CD14-positive monocyte (primary cell): Measurements from ENCODE around the gene TMCO4. TPM values are rescaled to one million over a fixed set of nuclear protein-coding genes. Genes with fewer than 3 reads are reported as not detected.

ENCODE experiments used
- DNase-seq, 3 donors: peaks; one replicate each; pipeline ENCODE4 v3.0.0-alpha.2; 2011 to 2022
- H2AFZ ChIP-seq: 2 replicates; pipeline ENCODE4 v1.6.0; 2012; ENCODE audit warnings: mild to moderate bottlenecking, low read depth, low read length, inconsistent platforms; ENCODE audit not compliant: insufficient read depth, poor library complexity, severe bottlenecking
- H3K27ac ChIP-seq, 2 donors: 1 replicate in 1 of 2; 2 replicates in 1 of 2; pipeline ENCODE4 v1.5.1; 2012 to 2013; ENCODE audit warnings: low read length in 2 of 2, control low read depth in 1 of 2, inconsistent platforms in 1 of 2, low read depth in 1 of 2, mild to moderate bottlenecking in 1 of 2
- H3K27me3 ChIP-seq, 2 donors: one replicate each; pipeline versions ENCODE4 v1.6.0 to v1.6.1; 2011 to 2013; ENCODE audit warnings: low read length in 2 of 2; ENCODE audit not compliant: control insufficient read depth in 2 of 2, insufficient read depth in 2 of 2
- H3K36me3 ChIP-seq, 2 donors: replicated peaks in 1 of 2; 1 replicate in 1 of 2; 2 replicates in 1 of 2; pipeline versions ENCODE4 v1.5.1 to v1.6.1; 2012 to 2013; ENCODE audit warnings: low read length in 2 of 2, control low read depth in 1 of 2, inconsistent platforms in 1 of 2, mild to moderate bottlenecking in 1 of 2; ENCODE audit not compliant: insufficient read depth in 2 of 2, control insufficient read depth in 1 of 2
- H3K4me1 ChIP-seq, 2 donors: 1 replicate in 1 of 2; 2 replicates in 1 of 2; pipeline versions ENCODE4 v1.5.1 to v1.6.1; 2012 to 2013; ENCODE audit warnings: low read length in 2 of 2, control low read depth in 1 of 2, inconsistent platforms in 1 of 2, mild to moderate bottlenecking in 1 of 2, moderate library complexity in 1 of 2; ENCODE audit not compliant: insufficient read depth in 2 of 2, control insufficient read depth in 1 of 2
- H3K4me2 ChIP-seq: replicated peaks from 2 replicates; pipeline ENCODE3; 2012; ENCODE audit warnings: low read length, moderate library complexity, mild to moderate bottlenecking; ENCODE audit not compliant: poor library complexity, severe bottlenecking; ENCODE audit errors: extremely low read depth
- H3K4me3 ChIP-seq, 3 experiments: fragments of 200-600 bp in 1 of 3; sonication (generic) in 1 of 3; replicated peaks in 1 of 3; 1 replicate in 2 of 3; 2 replicates in 1 of 3; pipeline ENCODE4 v1.5.1; 2011 to 2013; ENCODE audit warnings: low read length in 3 of 3, mild to moderate bottlenecking in 3 of 3, control low read depth in 2 of 3, low read depth in 2 of 3, inconsistent platforms in 1 of 3, moderate library complexity in 1 of 3
- H3K79me2 ChIP-seq: 2 replicates; pipeline ENCODE4 v1.6.0; 2012; ENCODE audit warnings: mild to moderate bottlenecking, control low read depth, inconsistent platforms, low read length, moderate library complexity; ENCODE audit not compliant: insufficient read depth
- H3K9ac ChIP-seq: 2 replicates; pipeline ENCODE4 v1.6.0; 2017; ENCODE audit warnings: low read length, mild to moderate bottlenecking; ENCODE audit not compliant: insufficient read depth, poor library complexity, severe bottlenecking
- H3K9me3 ChIP-seq, 2 donors: replicated peaks in 1 of 2; 1 replicate in 1 of 2; 2 replicates in 1 of 2; pipeline versions ENCODE4 v1.5.1 to v1.6.1; 2012 to 2013; ENCODE audit warnings: low read length in 2 of 2, control low read depth in 1 of 2; ENCODE audit not compliant: control insufficient read depth in 1 of 2, insufficient read depth in 1 of 2
- H4K20me1 ChIP-seq: 2 replicates; pipeline ENCODE4 v1.6.0; 2012; ENCODE audit warnings: mild to moderate bottlenecking, low read length, control low read depth, moderate library complexity; ENCODE audit not compliant: insufficient read depth
- H3K27ac Mint-ChIP-seq, 7 donors: one replicate each; pipeline ENCODE4 v1.8.0; 2020; ENCODE audit warnings: mild to moderate bottlenecking in 7 of 7, mixed read lengths in 7 of 7, moderate library complexity in 6 of 7, inconsistent platforms in 2 of 7
- H3K27me3 Mint-ChIP-seq, 3 donors: one replicate each; pipeline ENCODE4 v1.8.0; 2021 to 2022; ENCODE audit warnings: low read depth in 3 of 3, mild to moderate bottlenecking in 3 of 3, mixed read lengths in 3 of 3, moderate library complexity in 3 of 3, inconsistent platforms in 1 of 3
- H3K36me3 Mint-ChIP-seq, 2 donors: one replicate each; pipeline ENCODE4 v1.8.0; 2020; ENCODE audit warnings: mixed read lengths in 2 of 2, inconsistent platforms in 1 of 2, mild to moderate bottlenecking in 1 of 2
- H3K4me1 Mint-ChIP-seq: one replicate; pipeline ENCODE4 v1.8.0; 2020; ENCODE audit warnings: mild to moderate bottlenecking, mixed read lengths
- H3K4me3 Mint-ChIP-seq, 2 donors: one replicate each; pipeline ENCODE4 v1.8.0; 2020; ENCODE audit warnings: mild to moderate bottlenecking in 2 of 2, mixed read lengths in 2 of 2, moderate library complexity in 1 of 2
- H3K9me3 Mint-ChIP-seq, 7 donors: one replicate each; pipeline ENCODE4 v1.8.0; 2020 to 2022; ENCODE audit warnings: mixed read lengths in 7 of 7, mild to moderate bottlenecking in 6 of 7, moderate library complexity in 6 of 7, inconsistent platforms in 2 of 7
- WGBS: methylation state at CpG from one replicate; pipeline ENCODE4 v1.1.5; 2013; ENCODE audit warnings: missing lambda C conversion rate; ENCODE audit not compliant: insufficient coverage; 5-methylcytosine and 5-hydroxymethylcytosine counted together
- intact Hi-C, 2 donors: fragments of 100-400 bp; cut with micrococcal nuclease; formaldehyde crosslinking; loops; one replicate each; pipeline versions ENCODE4 v1.15.0 to v1.15.1; 2023
- polyA plus RNA-seq, 3 donors: library from polyadenylated mRNA; depleted of rRNA in 1 of 3; unstranded in 2 of 3; stranded (reverse) in 1 of 3; fragments of 300-500 nt in 2 of 3; fragments of >200 nt in 1 of 3; fragmentation: Illumina TruSeq in 2 of 3; gene quantifications; 1 replicate in 2 of 3; 2 replicates in 1 of 3; pipeline ENCODE4 v1.2.3, GENCODE V29; 2012 to 2021
- TF ChIP-seq, protein P1 (sequence below): fragments of 200-600 bp; IDR thresholded peaks from one replicate; pipeline ENCODE4 v1.8.0; 2022; ENCODE audit warnings: antibody characterized with exemption, mild to moderate bottlenecking

Gene TMCO4
- polyA plus RNA-seq, 3 donors: 6.9 to 10.1 (median 7.9) TPM

DNA sequence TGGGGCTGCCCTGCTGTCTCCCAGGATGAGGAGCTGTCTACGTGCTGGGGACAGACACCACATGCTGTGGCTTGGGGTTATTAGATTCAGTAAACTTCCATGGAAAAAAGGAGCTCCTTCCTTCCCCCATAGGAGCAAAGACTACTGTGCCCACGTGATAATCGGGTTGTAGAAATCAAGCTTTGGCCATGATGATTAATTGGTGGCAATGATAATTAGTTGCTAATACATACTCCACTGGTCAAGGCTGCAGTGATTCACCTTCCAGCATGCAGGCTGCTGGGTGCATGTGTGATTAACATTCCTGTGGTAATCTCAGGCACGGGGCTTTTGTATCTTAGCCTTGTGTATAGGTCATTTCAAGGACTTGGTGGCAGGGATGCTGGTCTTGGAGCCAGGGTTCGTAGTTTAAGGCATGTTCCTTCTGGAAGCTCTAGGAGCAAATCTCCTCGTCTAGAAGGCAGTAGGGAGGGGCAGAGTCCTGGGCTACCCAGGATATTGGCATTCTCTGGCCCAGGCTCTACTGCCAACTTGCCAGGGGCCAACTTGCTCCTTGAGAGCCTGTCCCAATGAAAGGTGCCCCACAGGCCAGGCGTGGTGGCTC, 41.4 kb downstream of the TMCO4 start:
- intact Hi-C loops: no loop called here
- H2AFZ ChIP-seq: no peak overlapping the region
- H3K36me3 ChIP-seq: peaks cover 12 to 24% of the 10 kb centered on the region in 2 donors
- no peaks in the 10 kb centered on the region for H3K9me3 ChIP-seq
- no peak overlapping the region for H3K27ac Mint-ChIP-seq
- no peak overlapping the region for H3K9ac ChIP-seq
- H3K36me3 Mint-ChIP-seq: peaks cover 23 to 37% of the 10 kb centered on the region in 2 donors
- peaks cover 0 to 2% (median 0%) of the 10 kb centered on the region in 3 donors for H3K27me3 Mint-ChIP-seq
- no peaks in the 10 kb centered on the region for H3K4me1 Mint-ChIP-seq
- H3K27ac ChIP-seq: no peak overlapping the region
- peaks cover 0 to 2% (median 0%) of the 10 kb centered on the region in 7 donors for H3K9me3 Mint-ChIP-seq
- H3K4me3 Mint-ChIP-seq: no peak overlapping the region
- no peak for DNase-seq
- 96% methylated on average over 4 of the region's 7 CpGs for WGBS
- TF ChIP-seq, protein P1, sequence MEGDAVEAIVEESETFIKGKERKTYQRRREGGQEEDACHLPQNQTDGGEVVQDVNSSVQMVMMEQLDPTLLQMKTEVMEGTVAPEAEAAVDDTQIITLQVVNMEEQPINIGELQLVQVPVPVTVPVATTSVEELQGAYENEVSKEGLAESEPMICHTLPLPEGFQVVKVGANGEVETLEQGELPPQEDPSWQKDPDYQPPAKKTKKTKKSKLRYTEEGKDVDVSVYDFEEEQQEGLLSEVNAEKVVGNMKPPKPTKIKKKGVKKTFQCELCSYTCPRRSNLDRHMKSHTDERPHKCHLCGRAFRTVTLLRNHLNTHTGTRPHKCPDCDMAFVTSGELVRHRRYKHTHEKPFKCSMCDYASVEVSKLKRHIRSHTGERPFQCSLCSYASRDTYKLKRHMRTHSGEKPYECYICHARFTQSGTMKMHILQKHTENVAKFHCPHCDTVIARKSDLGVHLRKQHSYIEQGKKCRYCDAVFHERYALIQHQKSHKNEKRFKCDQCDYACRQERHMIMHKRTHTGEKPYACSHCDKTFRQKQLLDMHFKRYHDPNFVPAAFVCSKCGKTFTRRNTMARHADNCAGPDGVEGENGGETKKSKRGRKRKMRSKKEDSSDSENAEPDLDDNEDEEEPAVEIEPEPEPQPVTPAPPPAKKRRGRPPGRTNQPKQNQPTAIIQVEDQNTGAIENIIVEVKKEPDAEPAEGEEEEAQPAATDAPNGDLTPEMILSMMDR: no peak
- H3K27me3 ChIP-seq: no peaks in the 10 kb centered on the region
- H3K4me3 ChIP-seq: no peak overlapping the region
- no peaks in the 10 kb centered on the region for H3K4me1 ChIP-seq
- no peaks in the 10 kb centered on the region for H3K79me2 ChIP-seq
- no peak overlapping the region for H3K4me2 ChIP-seq
- no peaks in the 10 kb centered on the region for H4K20me1 ChIP-seq

DNA sequence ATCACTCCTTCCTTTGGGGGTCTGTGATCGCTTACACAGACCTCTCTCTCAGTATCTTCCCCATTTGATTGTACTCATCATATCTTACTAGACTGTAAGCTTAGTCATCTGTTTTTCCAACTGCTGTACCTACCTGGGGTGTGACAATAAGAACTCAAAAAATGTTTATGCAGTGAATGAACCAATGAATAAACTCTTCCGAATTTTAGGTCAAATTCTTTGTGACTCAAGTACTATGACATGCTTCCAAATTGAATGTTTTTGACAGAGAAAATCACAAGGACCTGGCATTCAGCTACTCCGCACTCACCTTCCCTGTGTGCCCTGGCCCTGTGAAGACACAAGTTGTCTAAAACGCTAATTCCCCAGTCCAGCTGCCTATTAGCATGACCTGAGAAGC, 42.1 kb downstream of the TMCO4 start:
- peaks cover 22 to 42% of the 10 kb centered on the region in 2 donors for H3K36me3 Mint-ChIP-seq
- 100% methylated on average over 2 of the region's 4 CpGs for WGBS
- H3K27me3 Mint-ChIP-seq: peaks cover 0 to 2% (median 0%) of the 10 kb centered on the region in 3 donors
- intact Hi-C loops: no loop called here
- no peak for DNase-seq
- Histone ChIP-seq H4K20me1 (no peaks in the 10 kb centered on the region), H3K79me2 (no peaks in the 10 kb centered on the region), H2AFZ (no peak overlapping the region), H3K4me2 (no peak overlapping the region), H3K4me1 (no peaks in the 10 kb centered on the region), H3K27me3 (no peaks in the 10 kb centered on the region), H3K9ac (no peak overlapping the region), H3K4me3 (no peak overlapping the region), H3K27ac (no peak overlapping the region), H3K36me3 (peaks cover 12 to 28% of the 10 kb centered on the region in 2 donors), H3K9me3 (no peaks in the 10 kb centered on the region)
- TF ChIP-seq, protein P1: no peak
- no peaks in the 10 kb centered on the region for H3K4me1 Mint-ChIP-seq
- peaks cover 0 to 2% (median 0%) of the 10 kb centered on the region in 7 donors for H3K9me3 Mint-ChIP-seq
- no peak overlapping the region for H3K27ac Mint-ChIP-seq
- no peak overlapping the region for H3K4me3 Mint-ChIP-seq
